HepG2 (cell line): ENCODE results near the gene CRABP1.

Source experiments
- AFF4 ChIP-seq: sonication (generic); formaldehyde crosslinking; IDR thresholded peaks from 2 replicates; pipeline ENCODE4 v1.4.0; 2020; ENCODE audit warnings: missing genetic modification reagents
- CREB3 ChIP-seq: sonication (generic); formaldehyde crosslinking; IDR thresholded peaks from 2 replicates; pipeline ENCODE4 v1.5.0; 2020; ENCODE audit warnings: missing genetic modification reagents
- KIAA2018 ChIP-seq: sonication (generic); formaldehyde crosslinking; IDR thresholded peaks from 2 replicates; pipeline ENCODE4 v1.5.0; 2020; ENCODE audit warnings: mild to moderate bottlenecking, missing genetic modification reagents, borderline replicate concordance
- MAFF ChIP-seq: IDR thresholded peaks from 2 replicates; pipeline ENCODE4 v1.6.1; 2011; ENCODE audit warnings: low read depth, low read length, improper control_type of control experiment
- MYC ChIP-seq: sonication (generic); formaldehyde crosslinking; IDR thresholded peaks from 2 replicates; pipeline ENCODE4 v1.9.0; 2021; ENCODE audit warnings: missing genetic modification reagents, borderline replicate concordance
- PRDM10 ChIP-seq: sonication (generic); formaldehyde crosslinking; IDR thresholded peaks from 2 replicates; pipeline ENCODE4 v1.4.0; 2020; ENCODE audit warnings: low read depth, missing genetic modification reagents
- REST ChIP-seq, 2 experiments: IDR thresholded peaks; 2 replicates each; pipeline ENCODE4 v1.6.1; 2011 to 2012; ENCODE audit warnings: low read length in 2 of 2, borderline replicate concordance in 1 of 2, low read depth in 1 of 2, mild to moderate bottlenecking in 1 of 2, moderate library complexity in 1 of 2
- SIX1 ChIP-seq: sonication (generic); formaldehyde crosslinking; IDR thresholded peaks from 2 replicates; pipeline ENCODE4 v1.4.0; 2020; ENCODE audit warnings: missing genetic modification reagents, borderline replicate concordance

GRCh38 chr15:78391781-78392180 lies 51.6 kb downstream of the CRABP1 start:
- TF ChIP-seq KIAA2018 (CRISPR knock-in tag) (no peak), PRDM10 (CRISPR knock-in tag) (no peak), MAFF (no peak), SIX1 (CRISPR knock-in tag) (no peak), MYC (no peak), AFF4 (CRISPR knock-in tag) (no peak), REST (IDR thresholded peaks at IDR 0.05; ENCODE audit: borderline replicate concordance in 1 of 2, low read depth in 1 of 2, low read length in 2 of 2) (no peak), CREB3 (CRISPR knock-in tag) (no peak)
